Stomach (tissue), 9 donors: ENCODE measurements around the gene LYL1. TPM values are rescaled to one million over a fixed set of nuclear protein-coding genes. Genes with fewer than 3 reads are reported as not detected.

Experiments
- DNase-seq, 2 donors: peaks; one replicate each; pipeline versions ENCODE4 v3.0.0 to v3.0.0-alpha.2; 2013 to 2019
- H3K27ac ChIP-seq, 5 donors: fragments of 200-600 bp in 4 of 5; sonication (generic) in 4 of 5; one replicate each; pipeline ENCODE4 v1.5.1; 2013 to 2019; ENCODE audit warnings: mild to moderate bottlenecking in 1 of 5, moderate library complexity in 1 of 5
- H3K27me3 ChIP-seq, 3 donors: fragments of 200-600 bp; sonication (generic); one replicate each; pipeline ENCODE4 v1.5.1; 2017 to 2019; ENCODE audit warnings: mixed run types in 1 of 3
- H3K36me3 ChIP-seq, 4 donors: fragments of 200-600 bp; sonication (generic); 1 replicate in 3 of 4; 2 replicates in 1 of 4; pipeline ENCODE4 v1.5.1; 2016 to 2019
- H3K4me1 ChIP-seq, 4 donors: fragments of 200-600 bp; sonication (generic); one replicate each; pipeline ENCODE4 v1.5.1; 2016 to 2019
- H3K4me3 ChIP-seq, 4 donors: fragments of 200-600 bp; sonication (generic) in 3 of 4; one replicate each; pipeline ENCODE4 v1.5.1; 2016 to 2019; ENCODE audit warnings: mild to moderate bottlenecking in 1 of 4
- H3K9me3 ChIP-seq, 4 donors: fragments of 200-600 bp; sonication (generic); one replicate each; pipeline ENCODE4 v1.5.1; 2016 to 2019
- CTCF ChIP-seq, 7 experiments: fragments of 450-650 bp in 4 of 7; fragments of 200-600 bp in 3 of 7; sonication (generic) in 3 of 7; IDR thresholded peaks; one replicate each; pipeline ENCODE4 v1.5.1; 2016 to 2019; ENCODE audit warnings: antibody characterized with exemption in 7 of 7, control low read depth in 2 of 7, mild to moderate bottlenecking in 1 of 7
- EP300 ChIP-seq: sonication (generic); formaldehyde crosslinking; IDR thresholded peaks from one replicate; pipeline ENCODE4 v1.6.1; 2017; ENCODE audit warnings: antibody characterized with exemption
- POLR2A ChIP-seq, 4 donors: fragments of 450-650 bp; IDR thresholded peaks; one replicate each; pipeline ENCODE4 v1.6.1; 2016; ENCODE audit warnings: antibody characterized with exemption in 4 of 4, control low read depth in 2 of 4, mild to moderate bottlenecking in 1 of 4, moderate library complexity in 1 of 4
- POLR2AphosphoS5 ChIP-seq, 3 donors: sonication (generic); formaldehyde crosslinking; IDR thresholded peaks; one replicate each; pipeline ENCODE4 v1.6.1; 2016; ENCODE audit warnings: antibody characterized with exemption in 3 of 3
- WGBS, 5 donors: extraction: QIAGEN DNeasy Blood & Tissue Kit in 3 of 5; methylation state at CpG; one replicate each; pipeline versions ENCODE4 v1.1.5 to v1.1.7; 2013 to 2018; 5-methylcytosine and 5-hydroxymethylcytosine counted together
- intact Hi-C: fragments of 100-400 bp; cut with DNase I; formaldehyde crosslinking; loops from one replicate; pipeline ENCODE4 v1.15.1; 2023; ENCODE audit warnings: low total_unique reads
- polyA plus RNA-seq, 3 donors: library from polyadenylated mRNA; stranded (reverse); fragments of 200-250 nt; gene quantifications; one replicate each; pipeline ENCODE4 v1.2.3, GENCODE V29; 2013
- total RNA-seq, 5 donors: library from RNA; depleted of rRNA; stranded (reverse); fragments of >200 nt; gene quantifications; one replicate each; pipeline versions ENCODE4 v1.1.0 to v1.2.3, GENCODE V29; 2014 to 2016
- donor health status: healthy with polysubstance abuse.
- donor health status: Bipolar disorder and iron deficiency.
- donor health status: healthy.

The LYL1 gene
- total and polyA plus RNA-seq, 8 donors: 1.3 to 19.3 (median 5.0) TPM; not detected in 1

DNA sequence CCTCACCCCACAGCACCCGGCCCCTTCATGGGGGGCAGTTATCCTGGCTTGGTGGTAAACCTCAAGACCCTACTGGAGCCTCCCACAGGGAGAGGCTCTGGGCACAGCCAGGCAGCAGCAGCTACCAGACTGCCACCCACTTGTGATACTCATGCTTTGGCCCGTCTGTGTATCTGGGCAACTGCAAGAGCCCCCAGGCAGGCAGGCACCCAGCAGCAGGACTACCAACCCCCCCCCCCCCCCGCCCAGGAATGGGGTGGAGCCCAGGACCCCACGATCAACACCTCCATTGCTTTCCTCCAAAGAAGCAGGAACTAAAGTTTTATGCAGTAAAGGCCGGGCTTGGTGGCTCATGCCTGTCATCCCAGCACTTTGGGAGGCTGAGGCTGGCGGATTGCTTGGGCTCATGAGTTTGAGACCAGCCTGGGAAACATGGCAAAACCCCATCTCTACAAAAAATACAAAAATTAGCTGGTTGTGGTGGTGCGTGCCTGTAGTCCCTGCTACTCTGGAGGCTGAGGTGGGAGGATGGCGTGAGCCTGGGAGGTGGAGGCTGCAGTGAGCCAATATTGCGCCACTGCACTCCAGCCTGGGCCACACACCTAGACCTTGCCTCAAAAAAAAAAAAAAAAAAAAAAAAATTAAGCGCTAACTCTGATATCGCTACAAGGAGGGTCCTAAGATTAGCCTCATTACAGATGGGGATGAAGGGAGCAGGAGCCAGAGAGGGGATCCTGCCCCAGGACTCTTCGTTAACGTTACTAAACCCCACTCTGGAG is 1.1 kb upstream of the LYL1 start:
- peaks cover 29 to 70% (median 51%) of the 10 kb centered on the region in 4 donors for H3K4me1 ChIP-seq
- H3K36me3 ChIP-seq: peaks cover 0 to 30% (median 23%) of the 10 kb centered on the region in 4 donors
- TF ChIP-seq POLR2A (IDR thresholded peaks at IDR 0.05): no peak
- DNase-seq: no peak
- H3K9me3 ChIP-seq: no peaks in the 10 kb centered on the region
- peak overlapping the region in 3 of 4 donors; percentile 34 to 53 (median 41) for H3K4me3 ChIP-seq
- H3K27me3 ChIP-seq: no peaks in the 10 kb centered on the region
- 74 to 83% (median 77%) methylated on average over 9 to 13 of the region's 13 CpGs for WGBS, 5 donors
- peak overlapping the region in 4 of 5 donors; percentile 79 to 96 (median 88) for H3K27ac ChIP-seq
- intact Hi-C loops: no loop called here

GRCh38 chr19:13102416-13102665 is 317 bp downstream of the LYL1 start:
- 0 to 12% (median 7%) methylated on average over 6 to 7 of the region's 7 CpGs for WGBS, 5 donors

DNA sequence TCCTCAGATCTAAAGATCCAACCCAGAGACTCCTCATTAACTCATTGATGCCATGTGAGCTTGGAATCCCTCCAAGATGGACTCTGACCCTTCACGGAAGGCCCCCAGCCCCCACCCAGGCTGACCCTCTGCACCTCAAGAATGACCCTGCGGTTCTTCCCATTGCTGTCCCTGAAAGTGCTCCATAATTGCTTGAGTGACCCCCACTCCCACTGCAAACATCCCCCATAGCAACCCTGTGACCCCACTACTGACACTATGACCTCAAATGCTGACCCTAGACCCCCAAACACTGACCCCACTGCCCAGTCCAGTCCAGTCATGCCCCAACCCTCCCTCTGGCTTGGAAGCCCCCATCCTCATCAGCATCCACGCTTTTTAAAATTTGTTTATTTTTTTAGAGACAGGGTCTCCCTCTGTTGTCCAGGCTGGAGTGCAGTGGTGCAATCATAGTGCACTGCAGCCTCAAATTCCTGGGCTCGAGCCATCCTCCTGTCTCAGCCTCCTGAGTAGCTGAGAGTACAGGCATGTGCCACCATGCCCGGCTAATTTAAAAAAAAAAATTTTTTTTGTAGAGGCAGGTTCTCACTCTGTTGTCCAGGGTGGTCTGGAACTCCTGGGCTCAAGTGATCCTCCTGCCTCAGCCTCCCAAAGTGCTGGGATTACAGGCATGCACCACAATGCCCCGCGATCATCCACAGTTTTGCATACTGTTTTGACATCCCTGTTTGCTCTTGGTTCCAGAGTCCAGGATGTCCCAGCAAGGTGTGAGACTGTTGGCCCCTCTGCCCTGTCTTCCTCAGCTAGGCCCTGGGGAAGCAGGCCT is 855 bp downstream of the LYL1 start:
- H3K27me3 ChIP-seq: peaks cover 0 to 6% (median 0%) of the 10 kb centered on the region in 3 donors
- intact Hi-C loops: no loop called here
- H3K9me3 ChIP-seq: no peaks in the 10 kb centered on the region
- no peak for DNase-seq
- peak overlapping the region; percentile 74 to 96 (median 86) for H3K27ac ChIP-seq
- TF ChIP-seq CTCF (IDR thresholded peaks at IDR 0.05) (no peak), EP300 (no peak), POLR2A (IDR thresholded peaks at IDR 0.05) (no peak), POLR2AphosphoS5 (IDR thresholded peaks at IDR 0.05) (no peak)
- 63 to 79% (median 74%) methylated on average over 7 of the region's 7 CpGs for WGBS, 5 donors
- peak overlapping the region; percentile 39 to 53 (median 42) for H3K4me3 ChIP-seq
- H3K36me3 ChIP-seq: peaks cover 0 to 11% (median 8%) of the 10 kb centered on the region in 4 donors
- peaks cover 45 to 89% (median 66%) of the 10 kb centered on the region in 4 donors for H3K4me1 ChIP-seq

More at GRCh38 chr19:13102416-13102665, 317 bp downstream of the LYL1 start:
- no peak for DNase-seq
- peak overlapping the region; percentile 39 to 53 (median 42) for H3K4me3 ChIP-seq
- no peaks in the 10 kb centered on the region for H3K9me3 ChIP-seq
- H3K27ac ChIP-seq: peak overlapping the region; percentile 74 to 96 (median 86)
- H3K27me3 ChIP-seq: peaks cover 0 to 6% (median 0%) of the 10 kb centered on the region in 3 donors
- H3K36me3 ChIP-seq: peaks cover 0 to 16% (median 12%) of the 10 kb centered on the region in 4 donors
- H3K4me1 ChIP-seq: peaks cover 43 to 84% (median 65%) of the 10 kb centered on the region in 4 donors
- intact Hi-C loops: no loop called here
- TF ChIP-seq POLR2AphosphoS5 (IDR thresholded peaks at IDR 0.05) (no peak), POLR2A (IDR thresholded peaks at IDR 0.05) (no peak), EP300 (no peak), CTCF (IDR thresholded peaks at IDR 0.05) (no peak)

DNA sequence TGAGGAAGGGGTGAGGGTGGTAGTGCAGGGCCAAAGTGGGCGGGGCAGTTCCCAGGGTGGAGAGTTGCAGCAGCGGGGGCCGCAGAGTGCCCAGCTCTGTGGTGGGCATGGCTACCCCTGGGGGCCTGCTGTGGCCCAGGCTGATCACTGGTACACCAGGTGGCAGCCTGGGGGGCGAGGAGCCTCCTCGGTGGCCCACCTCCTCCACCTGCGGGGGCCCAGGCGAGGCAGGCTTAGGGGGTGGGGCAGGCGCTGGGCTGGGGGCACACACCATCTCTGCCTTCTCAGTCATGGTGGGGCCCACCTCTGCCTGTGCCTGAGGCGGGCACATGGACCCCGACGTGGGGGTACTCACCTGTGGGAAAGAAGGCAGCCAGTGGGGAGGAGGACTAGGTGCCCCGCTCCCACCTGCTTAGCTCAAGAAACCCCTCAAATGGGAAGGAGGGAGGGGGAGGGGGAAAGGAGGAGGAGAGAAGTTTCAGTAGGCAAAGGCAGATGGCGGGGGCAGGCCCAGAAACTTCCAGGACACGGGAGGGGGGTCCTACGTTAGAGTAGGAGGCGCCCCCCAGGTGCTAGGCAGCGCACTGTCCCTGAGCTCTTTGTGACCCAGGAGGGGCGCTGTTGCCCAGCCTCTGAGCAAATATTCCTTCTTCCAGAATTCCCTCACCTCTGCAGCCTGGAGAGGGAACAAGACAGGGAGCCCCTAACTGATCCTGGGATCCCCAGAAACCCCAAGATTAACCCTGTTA is 1.6 kb downstream of the LYL1 start:
- intact Hi-C loops: no loop called here
- peaks cover 0 to 9% (median 3%) of the 10 kb centered on the region in 4 donors for H3K36me3 ChIP-seq
- 58 to 78% (median 72%) methylated on average over 14 to 18 of the region's 18 CpGs for WGBS, 5 donors
- H3K4me3 ChIP-seq: peak overlapping the region in 3 of 4 donors; percentile 39 to 53 (median 44)
- peak in 1 of 2 donors; percentile 37 for DNase-seq
- H3K27ac ChIP-seq: peak overlapping the region in 4 of 5 donors; percentile 79 to 96 (median 88)
- H3K27me3 ChIP-seq: peaks cover 0 to 6% (median 0%) of the 10 kb centered on the region in 3 donors
- peaks cover 53 to 95% (median 73%) of the 10 kb centered on the region in 4 donors for H3K4me1 ChIP-seq
- no peaks in the 10 kb centered on the region for H3K9me3 ChIP-seq
- TF ChIP-seq POLR2AphosphoS5 (IDR thresholded peaks at IDR 0.05): no peak
- TF ChIP-seq EP300: no peak
- no peak for TF ChIP-seq POLR2A (IDR thresholded peaks at IDR 0.05)
- no peak for TF ChIP-seq CTCF (IDR thresholded peaks at IDR 0.05)
